B cell (primary cell): ENCODE results near the gene OR2T3. TPM values are rescaled to one million over a fixed set of nuclear protein-coding genes. Genes with fewer than 3 reads are reported as not detected.
"Not testable (repeated sequence)": the region's sequence is repeated elsewhere in the genome, so short reads cannot be mapped to it uniquely, and the experiment has no call there.

ENCODE experiments used
- ATAC-seq: fragments of 200-7000 bp; cut with Tn5 transposase; one replicate; pipeline ENCODE4 v1.10.0; 2021; ENCODE audit warnings: low read depth, mild to moderate bottlenecking, moderate number of reproducible peaks, moderate library complexity
- CTCF ChIA-PET: fragments of 350-600 bp; sonication (Branson Sonifier 250); formaldehyde crosslinking; loops from one replicate; lab custom pipeline; 2021; ENCODE audit warnings: antibody characterized with exemption, inconsistent platforms; lab: Charles Lee
- POLR2A ChIA-PET: fragments of 350-600 bp; sonication (Branson Sonifier 250); formaldehyde crosslinking; loops from one replicate; lab custom pipeline; 2021; ENCODE audit warnings: antibody characterized with exemption; lab: Charles Lee
- DNase-seq: peaks from one replicate; pipeline ENCODE4 v3.0.0; 2013
- H2AFZ ChIP-seq: 2 replicates; pipeline ENCODE4 v1.6.1; 2012; ENCODE audit warnings: mild to moderate bottlenecking, low read depth, low read length; ENCODE audit not compliant: insufficient read depth, poor library complexity, severe bottlenecking
- H3K27ac ChIP-seq, 2 donors: 1 replicate in 1 of 2; 2 replicates in 1 of 2; pipeline ENCODE4 v1.5.1; 2012 to 2013; ENCODE audit warnings: low read length in 2 of 2, mild to moderate bottlenecking in 2 of 2, moderate library complexity in 1 of 2
- H3K27me3 ChIP-seq, 4 experiments: fragments of 200-600 bp in 1 of 4; sonication (generic) in 1 of 4; replicated peaks in 1 of 4; 1 replicate in 2 of 4; 2 replicates in 2 of 4; pipeline versions ENCODE4 v1.6.1 to v1.7.0; 2013 to 2016; ENCODE audit warnings: low read length in 3 of 4, mild to moderate bottlenecking in 2 of 4, mixed read lengths in 1 of 4, moderate library complexity in 1 of 4; ENCODE audit not compliant: insufficient read depth in 4 of 4, control insufficient read depth in 3 of 4; ENCODE audit errors: control extremely low read depth in 1 of 4
- H3K36me3 ChIP-seq, 2 experiments: replicated peaks in 1 of 2; 1 replicate in 1 of 2; 2 replicates in 1 of 2; pipeline versions ENCODE4 v1.6.1 to v1.7.1; 2013; ENCODE audit warnings: low read length in 1 of 2; ENCODE audit not compliant: insufficient read depth in 2 of 2, control insufficient read depth in 1 of 2; ENCODE audit errors: control extremely low read depth in 1 of 2, extremely low read depth in 1 of 2
- H3K4me1 ChIP-seq, 2 donors: fragments of 200-600 bp in 1 of 2; sonication (generic) in 1 of 2; 1 replicate in 1 of 2; 2 replicates in 1 of 2; pipeline versions ENCODE4 v1.5.1 to v1.6.1; 2013 to 2017; ENCODE audit warnings: low read length in 2 of 2; ENCODE audit not compliant: control insufficient read depth in 2 of 2, insufficient read depth in 2 of 2
- H3K4me2 ChIP-seq: replicated peaks from 2 replicates; pipeline ENCODE3; 2012; ENCODE audit warnings: mild to moderate bottlenecking, low read depth, low read length; ENCODE audit not compliant: poor library complexity, severe bottlenecking
- H3K4me3 ChIP-seq, 5 experiments: fragments of 200-600 bp in 1 of 5; sonication (generic) in 1 of 5; 1 replicate in 3 of 5; 2 replicates in 2 of 5; pipeline versions ENCODE4 v1.5.1 to v1.7.0; 2011 to 2016; ENCODE audit warnings: low read length in 4 of 5, mild to moderate bottlenecking in 4 of 5, low read depth in 2 of 5, control low read depth in 1 of 5, moderate library complexity in 1 of 5; ENCODE audit not compliant: insufficient read depth in 1 of 5; ENCODE audit errors: control extremely low read depth in 1 of 5, extremely low read depth in 1 of 5
- H3K79me2 ChIP-seq: fragments of 200-600 bp; sonication (generic); one replicate; pipeline ENCODE4 v1.6.0; 2016; ENCODE audit warnings: low read length; ENCODE audit not compliant: control insufficient read depth, insufficient read depth
- H3K9ac ChIP-seq: fragments of 200-600 bp; sonication (generic); 2 replicates; pipeline ENCODE4 v1.6.1; 2017; ENCODE audit warnings: mild to moderate bottlenecking, low read length, moderate library complexity
- H3K9me3 ChIP-seq, 3 donors: one replicate each; pipeline versions ENCODE4 v1.6.1 to v1.7.1; 2013; ENCODE audit warnings: low read length in 2 of 3; ENCODE audit not compliant: control insufficient read depth in 2 of 3, insufficient read depth in 1 of 3; ENCODE audit errors: control extremely low read depth in 1 of 3
- H4K20me1 ChIP-seq: 2 replicates; pipeline ENCODE4 v1.6.0; 2012; ENCODE audit warnings: mild to moderate bottlenecking, low read length; ENCODE audit not compliant: insufficient read depth, control insufficient read depth, poor library complexity, severe bottlenecking
- H3K27ac Mint-ChIP-seq: one replicate; pipeline ENCODE4 v1.8.0; 2021; ENCODE audit warnings: mixed read lengths
- H3K27me3 Mint-ChIP-seq: one replicate; pipeline ENCODE4 v1.8.0; 2021; ENCODE audit warnings: mixed read lengths
- H3K4me1 Mint-ChIP-seq: one replicate; pipeline ENCODE4 v1.8.0; 2021; ENCODE audit warnings: mixed read lengths
- H3K4me3 Mint-ChIP-seq: one replicate; pipeline ENCODE4 v1.8.0; 2021; ENCODE audit warnings: mixed read lengths
- H3K9me3 Mint-ChIP-seq: one replicate; pipeline ENCODE4 v1.8.0; 2022; ENCODE audit warnings: mixed read lengths; ENCODE audit not compliant: insufficient read depth
- WGBS: methylation state at CpG from one replicate; pipeline ENCODE4 v1.1.5; 2013; ENCODE audit warnings: missing lambda C conversion rate; ENCODE audit not compliant: insufficient coverage; 5-methylcytosine and 5-hydroxymethylcytosine counted together
- intact Hi-C: fragments of 100-400 bp; cut with micrococcal nuclease; formaldehyde crosslinking; loops from one replicate; pipeline ENCODE4 v1.10.0; 2022
- polyA plus RNA-seq: library from polyadenylated mRNA; depleted of rRNA; stranded (reverse); fragments of >200 nt; gene quantifications from 2 replicates; pipeline ENCODE4 v1.2.3, GENCODE V29; 2012
- total RNA-seq, 2 donors: library from RNA; stranded (reverse); fragments of 120-200 nt in 1 of 2; gene quantifications; 1 replicate in 1 of 2; 2 replicates in 1 of 2; pipeline versions ENCODE4 v1.2.3 to v1.2.4, GENCODE V29; 2013 to 2022

OR2T3 gene
- total and polyA plus RNA-seq, 2 donors (not counting 1 experiment from before 2014, with no cell fraction given): 1.2 to 1.8 TPM

DNA sequence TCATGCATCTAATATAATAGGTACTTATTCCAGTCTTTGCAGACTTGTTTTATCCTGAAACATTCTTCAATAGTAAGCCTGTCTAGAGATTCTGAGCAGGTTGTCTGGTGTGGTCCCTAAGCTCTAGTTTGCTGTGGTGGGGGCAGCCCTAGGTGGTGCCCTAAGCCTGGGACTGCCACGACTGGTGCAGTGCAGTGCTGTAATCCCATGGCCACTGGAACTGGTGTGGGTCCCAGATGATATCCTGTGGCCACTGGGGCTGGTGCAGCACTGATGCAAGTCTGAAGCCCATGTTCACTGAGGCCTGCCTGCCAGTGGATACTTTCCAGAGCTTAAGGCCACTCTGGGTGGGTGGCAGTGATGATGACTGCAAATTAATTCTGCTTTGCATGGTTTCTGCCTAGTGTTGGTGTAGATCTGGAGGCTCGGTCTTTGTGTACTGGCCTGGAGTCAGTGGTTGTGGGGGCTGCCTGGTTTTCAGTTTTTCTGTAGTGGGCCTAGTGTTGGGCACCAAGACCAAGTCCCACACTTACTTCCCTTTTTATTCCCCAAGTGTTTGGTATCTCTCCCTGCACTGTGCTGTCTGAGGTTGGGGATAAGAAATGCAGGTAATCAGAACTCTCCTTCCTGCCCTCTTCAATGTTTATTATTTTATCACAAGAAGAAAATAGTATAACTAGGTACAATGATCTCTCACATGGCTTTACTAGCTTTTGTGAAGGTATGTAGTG, 27.3 kb downstream of the OR2T3 start:
- H3K79me2 ChIP-seq, H3K9ac ChIP-seq, H3K27ac Mint-ChIP-seq, CTCF ChIA-PET, H3K27ac ChIP-seq, ATAC-seq, H2AFZ ChIP-seq, H3K27me3 Mint-ChIP-seq, H3K4me3 ChIP-seq, H3K27me3 ChIP-seq, H3K4me1 Mint-ChIP-seq, H3K4me2 ChIP-seq, H3K9me3 Mint-ChIP-seq, intact Hi-C loops, H3K36me3 ChIP-seq, H3K4me1 ChIP-seq, H4K20me1 ChIP-seq, DNase-seq, H3K4me3 Mint-ChIP-seq, H3K9me3 ChIP-seq, POLR2A ChIA-PET: not testable (repeated sequence)
- WGBS: no CpG with 5 or more reads among the region's 2 CpGs

DNA sequence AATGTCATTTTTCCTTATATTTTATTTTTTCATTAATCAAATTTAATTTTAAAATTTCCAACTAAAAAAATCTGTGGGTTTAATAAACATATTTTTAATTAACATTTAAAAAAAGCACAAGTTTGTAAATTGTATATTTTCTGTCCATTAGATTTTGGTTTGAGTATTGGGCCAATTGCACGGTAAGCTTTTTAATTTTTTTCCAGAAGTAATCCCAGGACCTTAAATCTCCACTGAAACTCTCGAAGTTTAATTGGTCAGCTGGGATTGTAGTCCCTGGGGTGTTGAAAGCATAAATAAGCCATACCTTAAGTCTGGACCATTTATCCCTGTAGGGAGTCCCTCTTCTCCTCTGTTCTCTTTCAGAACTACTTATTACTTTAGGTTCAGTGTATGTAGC, 34.6 kb downstream of the OR2T3 start, which contains the start of gene OR2G6:
OR2G6 (plus strand) TSS at position 301 of the 400 bp plus-strand sequence. CDS start 13,574 bp downstream, outside the sequence.
- H3K9ac ChIP-seq, H3K4me3 Mint-ChIP-seq, H4K20me1 ChIP-seq, H3K4me1 Mint-ChIP-seq, H3K27me3 ChIP-seq, H3K4me1 ChIP-seq, H3K79me2 ChIP-seq, ATAC-seq, H3K36me3 ChIP-seq, H3K9me3 ChIP-seq, H2AFZ ChIP-seq, H3K27me3 Mint-ChIP-seq, H3K27ac ChIP-seq, POLR2A ChIA-PET, H3K4me3 ChIP-seq, H3K27ac Mint-ChIP-seq, DNase-seq, CTCF ChIA-PET, intact Hi-C loops, H3K9me3 Mint-ChIP-seq, H3K4me2 ChIP-seq: not testable (repeated sequence)
- no CpG with 5 or more reads among the region's 2 CpGs for WGBS

DNA sequence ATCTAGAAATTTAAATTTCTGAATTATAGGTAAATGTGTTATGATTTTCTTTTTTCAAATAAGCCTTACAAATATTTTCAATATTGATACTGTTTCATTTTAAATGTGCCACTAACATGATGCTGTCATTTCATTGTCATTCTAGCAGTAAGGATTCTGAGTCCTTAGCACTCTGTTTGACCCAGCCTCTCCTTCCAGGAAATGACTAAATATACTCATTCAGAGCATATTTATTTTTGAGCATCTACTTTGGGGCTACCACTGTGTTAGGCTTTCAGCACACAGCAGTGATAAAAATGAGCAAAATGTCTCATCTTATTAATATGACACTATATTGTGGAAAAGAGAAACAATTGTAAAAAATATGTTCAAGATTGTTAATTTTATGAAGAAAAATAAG, 37.1 kb downstream of the OR2T3 start:
- CTCF ChIA-PET, ATAC-seq, DNase-seq, H3K4me3 ChIP-seq, H3K9me3 Mint-ChIP-seq, H3K4me3 Mint-ChIP-seq, H3K9me3 ChIP-seq, H2AFZ ChIP-seq, H3K4me1 ChIP-seq, POLR2A ChIA-PET, H3K9ac ChIP-seq, H3K36me3 ChIP-seq, H3K4me1 Mint-ChIP-seq, H4K20me1 ChIP-seq, H3K4me2 ChIP-seq, H3K27me3 Mint-ChIP-seq, H3K27ac Mint-ChIP-seq, H3K27ac ChIP-seq, H3K27me3 ChIP-seq, intact Hi-C loops, H3K79me2 ChIP-seq: not testable (repeated sequence)
